HepG2 (cell line): ENCODE results near the gene EPHA2. TPM values are rescaled to one million over a fixed set of nuclear protein-coding genes. Genes with fewer than 3 reads are reported as not detected.

Source experiments
- ARNT ChIP-seq: fragments of 450-650 bp; IDR thresholded peaks from 2 replicates; pipeline ENCODE4 v1.6.1; 2017
- HHEX ChIP-seq: IDR thresholded peaks from 2 replicates; pipeline ENCODE4 v1.6.1; 2016; ENCODE audit warnings: control low read depth
- HIC2 ChIP-seq: sonication (generic); formaldehyde crosslinking; IDR thresholded peaks from 2 replicates; pipeline ENCODE4 v1.9.0; 2022; ENCODE audit warnings: low read depth, missing genetic modification reagents
- HNRNPLL ChIP-seq: fragments of 200-400 bp; formaldehyde crosslinking; IDR thresholded peaks from 2 replicates; pipeline ENCODE4 v1.6.1; 2017; ENCODE audit warnings: mild to moderate bottlenecking, low read depth, low read length; ENCODE audit not compliant: poor library complexity, severe bottlenecking
- MTA3 ChIP-seq: sonication (generic); formaldehyde crosslinking; IDR thresholded peaks from 2 replicates; pipeline ENCODE4 v1.4.0; 2020; ENCODE audit warnings: missing genetic modification reagents
- MXD1 ChIP-seq: sonication (generic); formaldehyde crosslinking; IDR thresholded peaks from 2 replicates; pipeline ENCODE4 v1.4.0; 2020; ENCODE audit warnings: mild to moderate bottlenecking, missing genetic modification reagents
- NFRKB ChIP-seq: fragments of 450-650 bp; IDR thresholded peaks from 2 replicates; pipeline ENCODE4 v1.6.1; 2017
- POGZ ChIP-seq: sonication (generic); formaldehyde crosslinking; IDR thresholded peaks from 2 replicates; pipeline ENCODE4 v1.4.0; 2020; ENCODE audit warnings: mild to moderate bottlenecking, missing genetic modification reagents
- SMC3 ChIP-seq: IDR thresholded peaks from 2 replicates; pipeline ENCODE4 v1.6.1; 2011; ENCODE audit warnings: low read length, improper control_type of control experiment
- SRF ChIP-seq: IDR thresholded peaks from 2 replicates; pipeline ENCODE4 v1.6.1; 2011; ENCODE audit warnings: mild to moderate bottlenecking, low read depth, low read length, moderate library complexity
- ZIK1 ChIP-seq: sonication (generic); formaldehyde crosslinking; IDR thresholded peaks from 2 replicates; pipeline ENCODE4 v1.5.0; 2020; ENCODE audit warnings: mild to moderate bottlenecking, low read depth, missing genetic modification reagents, borderline replicate concordance
- ZNF225 ChIP-seq: sonication (generic); formaldehyde crosslinking; IDR thresholded peaks from 2 replicates; pipeline ENCODE4 v1.4.0; 2020; ENCODE audit warnings: mild to moderate bottlenecking, missing genetic modification reagents
- ZNF646 ChIP-seq: sonication (generic); formaldehyde crosslinking; IDR thresholded peaks from 2 replicates; pipeline ENCODE4 v1.9.0; 2021; ENCODE audit warnings: mild to moderate bottlenecking, missing genetic modification reagents
- ZNF652 ChIP-seq: IDR thresholded peaks from 2 replicates; pipeline ENCODE4 v1.6.1; 2016; ENCODE audit warnings: low read depth, borderline replicate concordance
- ZSCAN5A ChIP-seq: sonication (generic); formaldehyde crosslinking; IDR thresholded peaks from 2 replicates; pipeline ENCODE4 v1.8.0; 2022; ENCODE audit warnings: mild to moderate bottlenecking, missing genetic modification reagents, borderline replicate concordance
- ZUFSP ChIP-seq: sonication (generic); formaldehyde crosslinking; IDR thresholded peaks from 2 replicates; pipeline ENCODE4 v1.9.0; 2021; ENCODE audit warnings: missing genetic modification reagents, mild to moderate bottlenecking, borderline replicate concordance
- polyA plus RNA-seq, 8 experiments: library from polyadenylated mRNA; depleted of rRNA in 3 of 8; stranded (reverse) in 7 of 8; unstranded in 1 of 8; fragments of >200 nt; fragmentation: Illumina TruSeq in 4 of 8; extraction: Trizol in 4 of 8; gene quantifications; 2 replicates each; pipeline versions ENCODE4 v1.2.1 to v1.2.3, GENCODE V29; 2011 to 2016; ENCODE audit warnings: low read depth in 4 of 8, missing spikeins in 1 of 8, mixed read lengths in 1 of 8; ENCODE audit not compliant: insufficient read depth in 1 of 8
- total RNA-seq, 5 experiments: library from RNA; depleted of rRNA; stranded (reverse); fragments of >200 nt; fragmentation: Illumina TruSeq; extraction: Trizol; gene quantifications; 2 replicates each; pipeline ENCODE4 v1.2.3, GENCODE V29; 2016; ENCODE audit warnings: low read depth in 1 of 5

The EPHA2 gene
- total and polyA plus RNA-seq, 2 of the 13 experiments (the other 11 are each of a cell fraction or from before 2014, with no cell fraction given): 33.6 to 53.6 TPM

GRCh38 chr1:16155537-16156410, at the start of gene EPHA2 (continued):
- TF ChIP-seq HIC2 (peak; percentile 52; the same call in 1 of the 2 replicates), ZIK1 (CRISPR knock-in tag) (no peak), ZSCAN5A (0 out of 2 replicates have a peak, but pooled peaks have one; percentile 67), ZNF225 (no peak), SRF (no peak), NFRKB (no peak), POGZ (CRISPR knock-in tag) (0 out of 2 replicates have a peak, but pooled peaks have one; percentile 24), ZNF646 (no peak), ARNT (no peak), MXD1 (peak; percentile 70; the same call in 1 of the 2 replicates), ZUFSP (CRISPR knock-in tag) (no peak), SMC3 (no peak), MTA3 (CRISPR knock-in tag) (no peak), ZNF652 (CRISPR knock-in tag) (no peak), HHEX (CRISPR knock-in tag) (no peak), HNRNPLL (peak; percentile 73)
